ENCODE data around the gene ZBTB2.
"Not testable (repeated sequence)": the region's sequence is repeated elsewhere in the genome, so short reads cannot be mapped to it uniquely, and the experiment has no call there.

ZBTB2 gene

GRCh38 chr6:151389618-151390275 lies 1.6 kb downstream of the ZBTB2 start:
- H3K4me3 Mint-ChIP-seq, result peak overlapping the region; percentile 88
- H3K9me3 Mint-ChIP-seq, result no peaks in the 10 kb centered on the region
- peaks cover 26% of the 10 kb centered on the region for H3K36me3 Mint-ChIP-seq
- H3K27me3 Mint-ChIP-seq, result no peaks in the 10 kb centered on the region
- CTCF ChIA-PET, result interaction anchor here (0.8 to 1.3 kb wide), 3 partner anchors 9 to 62 kb away, joined by 3 to 4 read pairs (median 3); partner anchors contain the start of gene RMND1
- H3K27ac Mint-ChIP-seq, result peak overlapping the region; percentile 98
- no peak for DNase-seq
- H3K4me1 Mint-ChIP-seq, result peaks cover 63% of the 10 kb centered on the region

- peaks cover 29% of the 10 kb centered on the region for H3K36me3 Mint-ChIP-seq
- CTCF ChIA-PET, result interaction anchor here (0.8 to 1.5 kb wide), 4 partner anchors 8 to 63 kb away, joined by 3 to 4 read pairs (median 3); partner anchors contain the start of gene RMND1
- H3K4me3 Mint-ChIP-seq, result peak overlapping the region; percentile 88
- H3K4me1 Mint-ChIP-seq, result peaks cover 65% of the 10 kb centered on the region
- no peaks in the 10 kb centered on the region for H3K9me3 Mint-ChIP-seq
- H3K27ac Mint-ChIP-seq, result peak overlapping the region; percentile 98
- no peaks in the 10 kb centered on the region for H3K27me3 Mint-ChIP-seq
- DNase-seq, result peak; percentile 41
These were observed 2.3 kb downstream of the ZBTB2 start for GRCh38 chr6:151388997-151389617.

- DNase-seq, result no peak
- Mint-ChIP-seq H3K27me3 (no peaks in the 10 kb centered on the region), H3K27ac (peak overlapping the region; percentile 98), H3K4me1 (peaks cover 63% of the 10 kb centered on the region), H3K4me3 (peak overlapping the region; percentile 88), H3K36me3 (peaks cover 31% of the 10 kb centered on the region), H3K9me3 (no peaks in the 10 kb centered on the region)
- CTCF ChIA-PET, result interaction anchor here (1.5 kb wide), 1 partner anchor 11 kb away, joined by 3 read pairs; no protein-coding TSS in a partner anchor
These were observed 3.1 kb downstream of the ZBTB2 start for GRCh38 chr6:151388236-151388635.

GRCh38 chr6:151387175-151387970 lies 4.0 kb downstream of the ZBTB2 start:
- Mint-ChIP-seq H3K9me3 (no peaks in the 10 kb centered on the region), H3K27me3 (no peaks in the 10 kb centered on the region), H3K4me1 (peaks cover 55% of the 10 kb centered on the region), H3K4me3 (no peak overlapping the region), H3K36me3 (peaks cover 26% of the 10 kb centered on the region), H3K27ac (peak overlapping the region; percentile 55)
- DNase-seq, result no peak
- CTCF ChIA-PET, result interaction anchor here (1.5 kb wide), 1 partner anchor 12 kb away, joined by 3 read pairs; no protein-coding TSS in a partner anchor

- CTCF ChIA-PET, result no interaction called here
- Mint-ChIP-seq H3K27ac (peak overlapping the region; percentile 34), H3K4me3 (peak overlapping the region; percentile 12), H3K9me3 (no peaks in the 10 kb centered on the region), H3K4me1 (peaks cover 68% of the 10 kb centered on the region), H3K36me3 (peaks cover 26% of the 10 kb centered on the region), H3K27me3 (no peaks in the 10 kb centered on the region)
- no peak for DNase-seq
These were observed 6.2 kb downstream of the ZBTB2 start for GRCh38 chr6:151385177-151385576.

- H3K4me1 Mint-ChIP-seq, result peaks cover 75% of the 10 kb centered on the region
- peak overlapping the region; percentile 12 for H3K27ac Mint-ChIP-seq
- H3K36me3 Mint-ChIP-seq, result peaks cover 26% of the 10 kb centered on the region
- no peak overlapping the region for H3K4me3 Mint-ChIP-seq
- CTCF ChIA-PET, result interaction anchor here (0.7 kb wide), 1 partner anchor 59 kb away, joined by 3 read pairs; no protein-coding TSS in a partner anchor
- no peaks in the 10 kb centered on the region for H3K9me3 Mint-ChIP-seq
- no peaks in the 10 kb centered on the region for H3K27me3 Mint-ChIP-seq
- DNase-seq, result no peak
These were observed 7.2 kb downstream of the ZBTB2 start for GRCh38 chr6:151384151-151384550.

- not testable (repeated sequence) for DNase-seq, H3K27me3 Mint-ChIP-seq, H3K9me3 Mint-ChIP-seq, H3K4me3 Mint-ChIP-seq
- peaks cover 75% of the 10 kb centered on the region for H3K4me1 Mint-ChIP-seq
- peak overlapping the region; percentile 42 for H3K27ac Mint-ChIP-seq
- peaks cover 25% of the 10 kb centered on the region for H3K36me3 Mint-ChIP-seq
- CTCF ChIA-PET, result interaction anchor here (1.0 kb wide), 1 partner anchor 9 kb away, joined by 3 read pairs; no protein-coding TSS in a partner anchor
These were observed 8.7 kb downstream of the ZBTB2 start for GRCh38 chr6:151382631-151383030.

- CTCF ChIA-PET, result no interaction called here
- Mint-ChIP-seq H3K9me3 (no peaks in the 10 kb centered on the region), H3K27me3 (no peaks in the 10 kb centered on the region), H3K36me3 (peaks cover 24% of the 10 kb centered on the region), H3K4me1 (peaks cover 75% of the 10 kb centered on the region), H3K27ac (peak overlapping the region; percentile 85), H3K4me3 (peak overlapping the region; percentile 1)
- DNase-seq, result no peak
These were observed 9.6 kb downstream of the ZBTB2 start for GRCh38 chr6:151381722-151382121.

- H3K9me3 Mint-ChIP-seq, result no peaks in the 10 kb centered on the region
- peak overlapping the region; percentile 80 for H3K4me3 Mint-ChIP-seq
- H3K4me1 Mint-ChIP-seq, result peaks cover 78% of the 10 kb centered on the region
- peaks cover 28% of the 10 kb centered on the region for H3K36me3 Mint-ChIP-seq
- CTCF ChIA-PET, result interaction anchor here (0.7 kb wide), 1 partner anchor 9 kb away, joined by 3 read pairs; no protein-coding TSS in a partner anchor
- H3K27ac Mint-ChIP-seq, result peak overlapping the region; percentile 99
- DNase-seq, result no peak
- H3K27me3 Mint-ChIP-seq, result no peaks in the 10 kb centered on the region
These were observed 10.5 kb downstream of the ZBTB2 start for GRCh38 chr6:151380848-151381205.

GRCh38 chr6:151379933-151380847 lies 11.2 kb downstream of the ZBTB2 start:
- peak; percentile 60 for DNase-seq
- Mint-ChIP-seq H3K4me3 (peak overlapping the region; percentile 80), H3K27ac (peak overlapping the region; percentile 99), H3K36me3 (peaks cover 28% of the 10 kb centered on the region), H3K27me3 (no peaks in the 10 kb centered on the region), H3K4me1 (peaks cover 78% of the 10 kb centered on the region), H3K9me3 (no peaks in the 10 kb centered on the region)
- CTCF ChIA-PET, result interaction anchor here (0.7 to 0.8 kb wide), 3 partner anchors 9 to 379 kb away, joined by 3 to 4 read pairs (median 3); no protein-coding TSS in a partner anchor

- Mint-ChIP-seq H3K4me3 (no peak overlapping the region), H3K4me1 (peaks cover 86% of the 10 kb centered on the region)
- no peak for DNase-seq
These were observed 14.3 kb downstream of the ZBTB2 start for GRCh38 chr6:151377095-151377494.

GRCh38 chr6:151376440-151376839 lies 14.9 kb downstream of the ZBTB2 start:
- Mint-ChIP-seq H3K4me1 (peaks cover 88% of the 10 kb centered on the region), H3K4me3 (no peak overlapping the region), H3K27ac (peak overlapping the region; percentile 69), H3K27me3 (no peaks in the 10 kb centered on the region), H3K36me3 (peaks cover 24% of the 10 kb centered on the region), H3K9me3 (no peaks in the 10 kb centered on the region)
- CTCF ChIA-PET, result interaction anchor here (0.6 kb wide), 1 partner anchor 17 kb away, joined by 3 read pairs; no protein-coding TSS in a partner anchor
- DNase-seq, result no peak

More at GRCh38 chr6:151377095-151377494, 14.3 kb downstream of the ZBTB2 start:
- Mint-ChIP-seq H3K27ac (peak overlapping the region; percentile 69), H3K27me3 (no peaks in the 10 kb centered on the region), H3K9me3 (no peaks in the 10 kb centered on the region), H3K36me3 (peaks cover 20% of the 10 kb centered on the region)
- CTCF ChIA-PET, result no interaction called here

GRCh38 chr6:151375833-151376232 lies 15.5 kb downstream of the ZBTB2 start:
- H3K27me3 Mint-ChIP-seq, result no peaks in the 10 kb centered on the region
- H3K36me3 Mint-ChIP-seq, result peaks cover 28% of the 10 kb centered on the region
- CTCF ChIA-PET, result no interaction called here
- H3K9me3 Mint-ChIP-seq, result no peaks in the 10 kb centered on the region
- DNase-seq, result no peak
- no peak overlapping the region for H3K4me3 Mint-ChIP-seq
- peaks cover 87% of the 10 kb centered on the region for H3K4me1 Mint-ChIP-seq
- peak overlapping the region; percentile 69 for H3K27ac Mint-ChIP-seq

Data from activated naive CD4-positive, alpha-beta T cell treated with anti-CD3 and anti-CD28 coated beads, Interleukin-2, amount 10 ng/mL, durations not matched to agents 7 days and 5 days (primary cell).